Occipital lobe (tissue), 2 donors: ENCODE measurements around the gene WNK3. TPM values are rescaled to one million over a fixed set of nuclear protein-coding genes. Genes with fewer than 3 reads are reported as not detected.
A peak's percentile ranks its signal among the peaks of the same experiment; 100 is the strongest.

ENCODE experiments used
- DNase-seq: peaks from one replicate; lab custom pipeline; 2025; lab: John Stamatoyannopoulos, UW
- total RNA-seq: library from RNA; depleted of rRNA; stranded (reverse); fragments of >200 nt; gene quantifications from one replicate; pipeline ENCODE4 v1.2.3, GENCODE V29; 2014

WNK3 gene
- total RNA-seq, 1 donor from 2014 or later = 65.8 TPM

DNA sequence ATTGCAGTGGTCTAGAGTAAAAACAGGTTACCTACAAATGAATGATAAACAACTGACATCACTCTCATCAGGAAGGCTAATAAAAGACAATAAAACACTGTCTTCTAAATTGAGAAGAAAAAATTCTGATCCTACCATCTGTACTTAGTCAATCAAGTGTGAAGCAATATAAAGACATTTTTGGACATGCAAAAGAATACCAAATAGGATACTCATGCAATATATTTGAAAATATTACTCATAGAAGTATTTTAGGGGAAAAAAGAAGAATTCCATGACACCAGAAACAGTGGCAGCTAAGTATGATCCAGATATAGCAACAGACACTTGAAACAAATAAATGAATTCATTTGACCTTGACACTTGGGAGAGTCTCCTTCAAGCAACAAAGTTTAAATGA, 111.0 kb downstream of the WNK3 start:
- DNase-seq = no peak

DNA sequence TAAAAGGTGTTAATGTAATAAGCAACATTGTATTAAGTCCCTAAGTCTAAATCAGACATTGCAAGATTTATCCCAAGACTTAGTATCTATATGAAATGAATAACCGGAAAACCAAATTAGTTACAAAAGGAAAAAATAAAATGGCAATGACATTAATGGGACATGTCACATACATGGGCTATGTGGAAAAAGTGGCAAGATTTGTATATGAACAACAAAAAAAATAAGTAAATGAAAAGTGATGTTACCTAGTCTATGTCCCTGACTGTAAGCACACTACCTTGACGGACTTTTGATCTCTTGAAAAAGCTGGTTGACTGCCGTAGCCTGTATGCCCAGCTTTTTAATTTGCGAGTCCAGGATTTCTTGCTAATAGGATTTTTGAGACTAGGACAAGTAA, 119.3 kb downstream of the WNK3 start:
- DNase-seq = no peak

DNA sequence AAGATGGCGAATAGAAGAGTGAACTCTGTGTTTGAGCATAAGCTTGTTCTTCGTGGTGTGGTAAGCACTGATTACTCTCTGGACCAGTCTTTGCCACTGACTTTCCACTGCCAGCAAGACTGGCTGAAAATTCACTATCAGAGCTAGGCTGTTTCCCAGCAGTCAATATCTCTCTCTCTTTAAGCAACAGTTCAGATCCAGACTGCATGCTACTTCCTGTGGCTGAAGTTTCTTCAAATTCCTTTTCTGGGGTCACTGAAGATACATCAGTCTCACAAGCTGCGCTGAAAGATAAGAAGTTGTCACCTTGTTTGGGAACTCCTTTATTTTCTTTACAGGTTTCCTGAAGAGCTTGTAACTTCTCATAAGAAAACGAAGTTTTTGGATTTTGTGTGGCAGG, 120.8 kb downstream of the WNK3 start:
- DNase-seq = no peak

DNA sequence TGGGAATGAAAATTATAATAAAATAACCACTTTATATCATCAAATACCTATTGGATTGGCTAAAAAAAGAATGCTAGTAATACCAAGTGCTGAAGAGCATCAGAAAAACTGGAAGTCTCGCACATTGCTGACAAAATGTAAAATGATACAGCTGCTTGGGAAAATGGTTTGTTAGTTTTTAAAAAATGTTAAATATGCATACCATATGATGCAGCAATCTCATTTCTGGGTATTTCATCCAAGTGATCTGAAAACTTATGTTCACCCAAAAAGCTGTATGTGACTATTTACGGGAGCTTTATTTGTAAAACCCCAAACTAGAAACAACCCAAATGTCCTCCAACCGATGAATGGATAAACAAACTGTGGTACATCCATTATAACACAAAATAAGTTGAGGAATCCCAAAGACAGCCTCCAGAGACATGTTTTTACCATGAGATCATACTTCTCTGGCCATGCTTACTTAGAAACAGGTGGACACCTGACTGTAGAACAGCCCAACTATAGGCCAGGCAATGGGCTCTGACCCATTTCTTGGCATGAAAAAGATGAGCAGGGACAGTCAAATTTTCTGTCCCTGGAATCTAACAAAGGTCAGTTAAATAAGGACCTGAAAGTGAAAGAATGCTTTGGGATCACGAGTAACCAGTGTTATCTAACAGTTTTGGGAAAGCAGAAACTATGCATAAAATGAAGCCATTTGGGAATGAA, 127.3 kb downstream of the WNK3 start:
- no peak for DNase-seq

DNA sequence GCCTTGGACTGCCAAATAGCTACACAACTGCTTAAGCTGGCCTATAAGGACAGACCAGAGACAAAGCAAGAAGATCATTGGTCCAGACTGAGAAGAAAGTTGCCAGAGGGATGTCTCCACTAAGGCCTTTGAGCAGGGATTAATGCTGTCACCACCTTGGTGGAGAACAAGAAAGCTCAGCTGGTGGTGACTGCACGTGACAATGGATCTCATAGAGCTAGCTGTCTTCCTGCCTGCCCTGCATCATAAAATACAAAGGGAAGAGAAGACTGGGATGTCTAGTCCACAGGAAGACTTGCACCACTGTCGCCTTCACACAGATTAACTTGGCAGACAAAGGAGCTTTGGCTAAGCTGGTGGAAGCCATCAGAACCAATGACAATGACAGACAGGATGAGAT, 134.3 kb downstream of the WNK3 start:
- DNase-seq = no peak

DNA sequence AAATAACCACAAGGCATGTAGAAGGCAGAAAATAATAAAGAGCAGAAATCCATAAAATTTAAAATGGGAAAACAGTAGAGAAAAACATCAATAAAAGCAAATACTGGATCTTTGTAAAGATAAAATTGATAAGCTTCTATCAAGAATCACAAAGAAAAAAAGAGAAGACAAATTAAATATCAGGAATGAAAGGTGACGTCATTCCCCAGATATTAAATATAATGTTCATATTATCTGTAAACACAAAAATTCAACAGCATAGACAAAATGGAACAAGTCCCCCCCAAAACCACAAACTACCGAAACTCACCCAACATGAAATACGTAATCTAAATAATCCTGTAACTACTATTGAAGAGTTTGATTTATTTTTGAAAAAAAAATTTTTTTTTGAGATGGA, 144.2 kb downstream of the WNK3 start:
- DNase-seq = no peak

DNA sequence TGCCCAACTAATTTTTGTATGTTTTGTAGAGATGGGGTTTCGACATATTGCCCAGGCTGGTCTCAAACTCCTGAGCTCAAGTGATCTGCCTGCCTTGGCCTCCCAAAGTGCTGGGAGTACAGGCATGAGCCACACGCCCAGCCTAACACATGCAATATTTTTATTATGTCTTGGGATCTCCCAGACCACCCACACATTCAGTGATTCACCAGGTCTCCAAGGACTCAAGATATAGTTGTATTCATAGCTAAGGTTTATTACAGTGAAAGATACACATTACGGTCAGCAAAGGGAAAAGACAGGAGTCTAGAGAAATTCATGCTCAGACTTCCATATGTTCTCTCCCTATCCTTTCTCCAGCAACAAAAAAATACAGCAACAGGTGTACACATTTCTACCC, 149.3 kb downstream of the WNK3 start:
- no peak for DNase-seq

DNA sequence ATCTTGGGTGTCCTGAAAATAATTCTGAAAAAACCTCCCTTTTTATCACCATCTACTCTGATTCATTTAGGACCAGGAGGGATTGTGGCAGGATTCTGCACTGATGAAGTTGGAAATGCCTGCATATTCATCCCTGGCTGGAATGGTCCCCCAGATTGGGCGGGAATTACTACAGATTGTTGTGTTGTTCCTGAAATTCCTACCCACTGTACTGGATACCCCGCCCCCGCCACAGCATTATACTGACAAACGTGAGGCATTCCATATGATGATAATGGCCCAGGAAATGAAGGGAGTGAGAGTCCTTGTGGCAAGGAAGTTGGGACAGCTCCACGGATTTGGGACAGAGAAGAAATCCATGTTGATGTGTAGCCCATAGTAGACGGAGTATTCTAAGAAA, 159.6 kb downstream of the WNK3 start:
- no peak for DNase-seq

DNA sequence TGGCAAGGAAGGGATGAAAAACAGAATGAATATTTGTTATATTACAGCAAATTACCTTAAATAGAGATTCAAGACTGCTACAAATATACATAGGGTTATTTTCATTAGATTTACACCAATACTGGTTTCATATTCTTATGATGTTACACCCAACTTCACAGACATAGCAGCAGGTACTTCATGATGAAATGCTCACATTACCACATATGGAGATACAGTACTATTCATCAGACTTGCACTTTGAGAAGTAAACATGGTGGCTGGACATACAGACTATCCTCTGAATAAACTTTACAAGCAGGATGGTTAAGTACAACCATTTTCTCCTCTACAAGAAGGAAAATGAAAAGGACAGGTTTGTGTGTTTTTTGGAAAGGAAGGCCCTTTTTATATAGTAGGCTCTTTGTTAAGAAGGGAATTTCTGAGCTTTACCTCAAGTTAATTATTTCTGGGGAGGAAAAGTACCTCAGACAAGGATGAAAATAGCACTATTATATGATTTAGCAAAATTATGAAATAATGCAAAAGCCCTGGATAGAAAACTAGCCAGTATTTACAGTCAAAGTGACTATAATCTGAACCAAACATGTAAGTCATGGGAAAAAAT, 162.8 kb downstream of the WNK3 start:
- DNase-seq = no peak

DNA sequence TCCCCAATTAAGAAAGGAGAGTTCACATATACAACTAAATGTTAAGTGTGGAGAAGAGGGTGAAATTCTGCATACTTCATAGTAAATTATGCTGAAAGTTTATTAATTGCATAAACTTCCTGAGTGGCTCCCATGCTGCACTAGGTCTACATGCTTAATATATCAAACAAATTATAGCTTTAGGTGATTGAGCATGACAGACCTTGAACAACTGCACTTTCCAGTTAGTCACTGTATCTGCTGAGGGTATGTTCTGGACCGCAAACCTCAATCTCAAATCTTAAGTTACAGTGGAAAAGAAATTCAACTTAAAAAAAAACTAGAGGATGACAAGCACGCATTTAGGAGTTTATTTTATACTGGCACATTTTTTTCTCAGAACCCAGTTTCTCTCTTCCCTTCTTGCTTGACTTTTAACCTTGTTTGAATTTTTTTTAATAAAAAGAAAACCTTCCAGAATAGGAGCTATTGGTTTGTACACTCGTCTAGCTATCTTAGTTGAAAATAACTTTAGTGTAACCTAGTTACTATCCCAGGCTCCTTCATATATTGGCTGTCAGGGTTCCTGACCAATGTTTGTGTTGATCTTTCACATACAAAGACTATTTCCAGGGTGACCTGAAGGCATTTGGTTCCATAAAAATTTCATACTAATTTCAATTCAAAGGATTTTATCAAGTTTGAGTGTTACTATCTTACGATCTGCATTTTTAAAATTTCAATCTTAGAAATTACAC, 164.6 kb downstream of the WNK3 start:
- no peak for DNase-seq

DNA sequence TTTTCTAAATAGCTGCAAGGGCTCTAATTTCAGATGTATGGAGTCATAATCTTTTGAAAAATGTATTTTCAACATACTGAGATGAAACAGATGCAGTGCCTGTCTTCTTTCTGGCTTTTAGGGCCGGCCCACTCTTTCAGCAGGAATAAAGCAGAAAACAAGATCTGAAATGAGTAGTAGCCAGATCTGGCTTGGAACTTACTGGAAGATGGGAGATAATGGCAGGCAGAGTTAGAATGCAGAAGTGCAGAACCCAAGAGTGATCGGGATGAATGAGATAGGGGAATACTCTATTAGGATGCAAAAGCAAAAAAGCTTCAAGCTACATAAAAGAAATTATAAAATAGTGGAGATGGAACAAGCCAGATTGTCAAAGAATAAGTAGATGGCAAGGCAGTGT, 173.4 kb downstream of the WNK3 start:
- DNase-seq = no peak

DNA sequence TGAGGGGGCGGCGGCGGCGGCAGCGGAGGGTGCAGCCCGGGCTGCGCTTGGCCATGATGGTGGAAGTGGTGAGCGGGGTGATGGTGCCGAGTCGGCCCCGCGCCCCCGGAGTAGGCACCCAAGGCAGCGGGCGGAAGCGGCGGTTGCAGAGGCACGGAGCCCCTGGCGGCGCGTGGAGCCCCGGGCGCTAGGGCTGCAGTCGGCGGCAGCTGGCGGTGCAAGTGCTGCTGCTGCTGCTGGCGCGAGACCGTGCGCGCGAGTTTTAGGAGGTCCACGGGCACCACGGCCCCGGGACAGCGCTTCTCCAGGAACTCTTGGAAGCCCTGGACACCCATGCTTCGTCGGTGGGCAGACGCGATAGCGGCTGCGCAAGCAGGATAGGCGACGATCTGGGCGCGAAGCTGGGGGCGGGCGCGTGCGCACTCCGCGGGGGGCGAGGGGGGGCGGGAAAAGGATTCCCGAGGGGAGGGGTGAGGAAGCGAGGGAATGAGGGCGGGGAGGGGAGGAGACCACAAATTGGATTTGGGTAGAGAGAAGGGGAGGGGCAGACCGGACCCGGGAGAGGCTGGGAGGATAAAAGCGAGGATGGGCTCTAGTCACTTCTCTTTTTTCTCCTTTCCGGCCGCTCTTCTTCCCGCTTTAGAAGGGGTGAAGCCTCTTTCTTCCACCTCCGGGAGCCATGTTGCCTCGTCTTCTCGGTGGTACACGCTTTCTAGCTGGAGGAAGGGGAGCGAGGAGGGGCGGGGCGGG, 174.8 kb downstream of the WNK3 start, which contains the start of gene FAM120C:
Gene FAM120C (minus strand): TSS at position 391 of the 750 bp plus-strand sequence. CDS start 56 bp downstream, at position 335.
- peak; percentile 72 for DNase-seq

DNA sequence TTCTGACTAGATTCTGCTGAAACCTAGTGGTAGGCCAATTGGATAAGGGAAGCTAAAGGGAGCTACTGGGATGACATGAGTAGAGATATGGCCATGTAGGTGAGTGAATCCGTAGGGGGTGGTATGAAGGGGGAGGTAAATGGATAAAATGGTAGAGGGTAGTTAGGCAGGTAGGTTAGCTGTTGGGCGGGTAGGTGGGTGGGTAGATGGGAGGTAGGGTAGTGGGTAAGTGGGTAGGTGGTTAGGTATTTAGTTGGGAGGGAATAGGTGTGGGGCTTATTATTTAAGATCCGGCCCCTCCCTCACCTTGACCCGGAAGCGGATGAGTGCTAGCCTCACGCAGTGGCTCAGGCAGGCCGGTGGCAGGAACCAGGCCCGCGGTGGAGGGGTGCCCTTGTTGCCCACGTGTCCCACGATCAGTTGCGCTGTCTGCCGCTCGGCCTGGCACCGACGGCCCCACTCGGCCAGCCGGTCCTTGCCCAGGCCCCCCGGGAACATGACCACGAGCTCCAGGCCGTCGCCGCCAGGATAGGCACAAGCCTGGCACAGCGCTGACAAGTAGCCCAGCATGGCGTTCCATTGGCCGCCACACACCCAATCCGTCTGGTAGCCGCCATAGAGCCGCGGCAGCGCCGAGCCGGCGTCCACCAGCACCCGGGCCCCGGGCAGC, 175.5 kb downstream of the WNK3 start:
- peak; percentile 58 for DNase-seq

DNA sequence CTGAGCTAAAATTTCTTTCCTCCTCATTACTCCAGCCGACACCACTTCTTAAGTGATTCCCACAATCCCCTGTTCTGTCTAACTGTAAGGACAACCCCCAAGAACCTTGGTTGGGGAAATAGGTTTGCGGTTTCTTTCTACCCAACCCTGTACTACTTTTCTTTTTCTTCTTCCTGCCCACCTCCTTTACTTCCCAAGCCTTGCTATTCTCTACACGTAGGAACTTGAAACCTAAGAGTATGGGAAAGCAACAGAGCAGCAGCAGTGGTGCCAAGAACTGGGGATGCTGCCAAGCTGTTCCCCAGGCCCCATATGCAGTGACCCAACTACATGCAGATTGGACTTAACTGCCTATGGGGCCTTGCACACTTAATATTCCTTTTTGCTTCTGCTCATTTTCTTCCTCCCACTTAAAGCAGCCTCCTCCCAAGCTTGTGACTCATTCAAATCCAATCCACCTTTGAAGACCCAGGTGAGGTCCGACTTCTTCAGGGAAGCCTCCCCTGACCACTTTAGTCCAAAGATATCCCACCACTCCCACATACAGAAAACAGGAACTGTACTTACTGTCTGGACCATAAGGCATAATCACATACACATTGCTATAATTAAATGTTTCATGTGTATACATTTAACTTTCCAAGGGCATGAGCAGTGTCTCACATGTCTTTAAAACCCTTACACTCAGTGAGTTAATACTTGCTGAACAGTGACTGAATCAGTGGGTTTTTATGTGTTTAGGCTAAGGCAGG, 176.5 kb downstream of the WNK3 start:
- no peak for DNase-seq

DNA sequence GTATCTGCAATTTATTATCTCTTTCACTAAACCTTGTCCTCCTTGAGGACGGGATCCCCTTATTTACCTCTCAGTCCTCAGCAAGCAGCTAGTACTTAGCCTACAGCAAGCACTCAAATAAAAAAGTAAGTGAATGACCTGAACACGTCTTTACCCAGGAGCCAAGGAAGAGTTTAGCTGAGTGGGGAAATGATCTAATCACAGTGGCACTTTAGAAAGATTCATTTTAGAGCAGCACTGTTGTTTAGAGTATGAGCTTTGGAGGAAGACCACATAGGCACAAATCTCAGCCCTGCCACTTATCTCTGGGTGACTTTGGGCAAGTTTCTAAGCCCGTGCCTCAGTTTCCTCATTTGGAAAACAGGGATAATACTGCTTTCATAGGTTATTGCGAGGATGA, 177.4 kb downstream of the WNK3 start:
- DNase-seq = no peak

DNA sequence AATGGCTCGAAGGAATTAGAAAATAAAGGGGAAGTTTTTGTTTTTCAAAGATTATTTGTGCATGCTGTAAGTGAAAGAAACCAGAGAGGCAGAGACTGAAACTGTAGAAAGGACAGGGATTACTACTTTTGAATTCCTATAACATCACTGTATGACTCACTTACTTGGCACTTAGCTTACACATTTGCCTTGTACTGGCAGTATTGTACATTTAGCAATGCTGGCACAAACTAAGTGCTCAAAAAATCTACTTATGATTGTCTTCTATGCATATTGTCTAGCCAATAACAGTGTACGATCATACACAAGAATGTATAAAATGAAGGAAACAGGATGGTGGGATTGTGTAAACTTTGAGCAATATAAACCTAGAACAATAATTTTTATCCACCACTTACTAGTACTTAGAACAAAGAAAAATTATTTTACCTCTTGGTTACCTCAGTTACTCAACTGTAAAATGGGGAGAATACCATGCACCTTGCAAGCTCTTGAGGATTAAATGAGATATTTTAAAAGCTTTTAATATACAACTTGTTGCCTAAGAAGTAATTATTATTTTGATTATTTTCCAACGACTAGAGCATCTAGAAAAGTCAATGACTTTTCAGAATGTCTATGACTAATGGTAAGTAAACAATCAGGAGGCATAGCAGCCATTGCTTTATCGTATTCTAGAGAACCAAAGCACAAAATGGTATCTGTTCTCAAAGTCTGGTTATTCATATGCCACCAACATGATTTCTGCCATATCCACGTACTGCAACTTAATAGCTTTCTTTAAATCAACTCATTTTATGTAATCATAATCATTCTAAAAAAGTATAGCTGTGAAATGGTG, 179.5 kb downstream of the WNK3 start:
- DNase-seq = no peak

DNA sequence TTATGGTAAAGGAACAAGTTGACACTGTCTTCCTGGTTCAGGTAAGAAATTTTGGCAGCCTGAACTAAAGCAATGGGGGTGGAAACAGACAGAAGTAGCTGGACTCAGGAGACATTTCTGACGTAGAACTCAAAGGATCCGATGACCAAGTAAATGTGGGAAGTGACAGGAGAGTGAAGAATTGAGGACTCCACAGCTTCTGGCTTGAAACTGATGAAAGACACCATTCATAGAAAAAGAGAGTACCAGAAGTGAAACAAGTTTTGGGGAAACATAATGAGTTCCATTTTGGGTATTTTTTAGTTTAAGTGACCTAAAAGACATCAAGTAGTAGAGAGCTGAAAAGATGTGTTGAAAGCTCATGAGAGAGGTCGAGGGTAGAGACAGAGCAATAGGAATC, 180.5 kb downstream of the WNK3 start:
- no peak for DNase-seq

DNA sequence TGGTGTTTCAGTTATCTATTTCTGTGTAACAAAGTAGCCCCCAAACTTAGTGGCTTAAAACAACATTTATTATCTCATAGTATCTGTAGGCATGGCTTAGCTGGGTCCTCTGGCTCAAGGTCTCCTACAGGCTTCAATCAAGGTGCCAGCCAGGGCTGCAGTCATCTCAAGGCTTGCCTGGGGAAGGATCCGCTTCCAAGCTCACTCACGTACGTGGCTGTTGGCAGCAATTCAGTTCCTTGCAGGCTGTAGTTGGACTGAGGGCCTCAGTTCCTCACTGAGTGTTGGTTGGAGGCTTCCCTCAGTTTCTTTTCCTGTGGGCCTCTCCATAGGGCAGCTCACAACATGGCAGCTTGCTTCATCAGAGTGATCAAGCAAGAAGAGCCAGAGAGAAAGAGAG, 184.1 kb downstream of the WNK3 start:
- no peak for DNase-seq

DNA sequence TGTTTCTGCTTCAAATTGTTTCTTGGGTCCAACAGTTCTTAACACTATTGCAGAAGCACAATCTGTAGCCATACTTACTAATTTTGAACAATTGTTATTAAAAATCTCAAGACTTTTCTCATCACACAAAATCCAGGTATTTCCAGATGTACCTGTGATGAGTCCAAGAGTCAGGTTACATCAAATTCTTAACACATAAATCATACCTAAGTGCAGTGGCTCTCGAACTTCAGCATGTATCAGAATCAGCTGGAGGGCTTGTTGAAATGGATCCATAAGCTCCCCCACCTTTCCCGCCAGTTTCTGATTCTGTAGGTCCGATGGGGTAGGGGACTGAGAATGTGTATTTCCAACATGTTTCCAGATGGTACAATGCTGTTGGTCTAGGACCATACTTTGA, 185.4 kb downstream of the WNK3 start:
- no peak for DNase-seq
